GM21717 (cell line): ENCODE data around the gene MAP4K2.

Source experiments
- ATAC-seq: cut with Tn5 transposase; IDR thresholded peaks from one replicate; pipeline ENCODE4 v1.9.1; 2021; ENCODE audit warnings: mild to moderate bottlenecking, moderate library complexity; ENCODE audit not compliant: unreplicated experiment

MAP4K2 gene

GRCh38 chr11:64792482-64792881 is 10.5 kb downstream of the MAP4K2 start:
- no peak for ATAC-seq

- ATAC-seq = no peak
These were observed 11.2 kb downstream of the MAP4K2 start for GRCh38 chr11:64791781-64792291.

GRCh38 chr11:64790205-64791095 is 12.6 kb downstream of the MAP4K2 start:
- no peak for ATAC-seq

- ATAC-seq = no peak
These were observed 13.4 kb downstream of the MAP4K2 start for GRCh38 chr11:64789331-64790204.

GRCh38 chr11:64788321-64789215 is 14.4 kb downstream of the MAP4K2 start:
- no peak for ATAC-seq

- no peak for ATAC-seq
These were observed 15.3 kb downstream of the MAP4K2 start for GRCh38 chr11:64787526-64788320.

GRCh38 chr11:64786308-64786707 is 16.7 kb downstream of the MAP4K2 start:
- ATAC-seq = no peak

- ATAC-seq = no peak
These were observed 18.0 kb downstream of the MAP4K2 start for GRCh38 chr11:64784813-64785581.

- peak; percentile 70 for ATAC-seq
These were observed 24.3 kb downstream of the MAP4K2 start, which contains the start of gene SF1 for GRCh38 chr11:64778473-64779298. TSS of gene SF1 (minus strand) at chr11:64778542. CDS start at chr11:64778392, 150 bp downstream.

- peak; percentile 13 for ATAC-seq
These were observed 24.9 kb downstream of the MAP4K2 start for GRCh38 chr11:64778223-64778472.

GRCh38 chr11:64777449-64778222 is 25.4 kb downstream of the MAP4K2 start:
- peak; percentile 23 for ATAC-seq

GRCh38 chr11:64776875-64777274 is 26.1 kb downstream of the MAP4K2 start:
- ATAC-seq = no peak

GRCh38 chr11:64776425-64776824 is 26.6 kb downstream of the MAP4K2 start:
- ATAC-seq = no peak

GRCh38 chr11:64774144-64774543 is 28.9 kb downstream of the MAP4K2 start:
- ATAC-seq = no peak

- no peak for ATAC-seq
These were observed 30.6 kb downstream of the MAP4K2 start for GRCh38 chr11:64772303-64773018.

- no peak for ATAC-seq
These were observed 31.2 kb downstream of the MAP4K2 start for GRCh38 chr11:64771861-64772260.

- ATAC-seq = no peak
These were observed 32.9 kb downstream of the MAP4K2 start for GRCh38 chr11:64770120-64770519.
